Measurements from ENCODE around the gene TWIST2.

Gene TWIST2

GRCh38 chr2:238870261-238870660 lies 22.4 kb downstream of the TWIST2 start:
- no peak overlapping the region for H3K4me2 ChIP-seq (ENCODE audit: low read length)
- H3F3A ChIP-seq (ENCODE audit: insufficient read depth, low read length): no peaks in the 10 kb centered on the region
- no peaks in the 10 kb centered on the region for H3K27me3 ChIP-seq (ENCODE audit: insufficient read depth, low read length)
- no peak overlapping the region for H2AFZ ChIP-seq (ENCODE audit: low read length)
- no peaks in the 10 kb centered on the region for H4K20me1 ChIP-seq (ENCODE audit: insufficient read depth, low read length)
- H3K9ac ChIP-seq (ENCODE audit: low read length): no peak overlapping the region
- no peaks in the 10 kb centered on the region for H3K9me3 ChIP-seq (ENCODE audit: low read length)
- H3K36me3 ChIP-seq (ENCODE audit: insufficient read depth, low read length): no peaks in the 10 kb centered on the region
- no peaks in the 10 kb centered on the region for H3K4me1 ChIP-seq (ENCODE audit: insufficient read depth, low read length, severe bottlenecking)
- no peak for TF ChIP-seq EZH2 (IDR thresholded peaks at IDR 0.05; ENCODE audit: borderline replicate concordance, low read length)
- no peak for TF ChIP-seq CTCF (IDR thresholded peaks at IDR 0.05; ENCODE audit: low read length)
- H3K9me2 ChIP-seq (ENCODE audit: low read depth, low read length): no peaks in the 10 kb centered on the region
- no peak overlapping the region for H3K27ac ChIP-seq (ENCODE audit: low read depth, low read length, poor library complexity, severe bottlenecking)
- H3K79me2 ChIP-seq (ENCODE audit: insufficient read depth, low read length): no peaks in the 10 kb centered on the region
- H3K4me3 ChIP-seq (ENCODE audit: low read depth, low read length, poor library complexity, severe bottlenecking): no peak overlapping the region

GRCh38 chr2:238872026-238872425 lies 24.1 kb downstream of the TWIST2 start:
- no peak overlapping the region for H3K9ac ChIP-seq (ENCODE audit: low read length)
- H3K4me2 ChIP-seq (ENCODE audit: low read length): no peak overlapping the region
- no peaks in the 10 kb centered on the region for H3F3A ChIP-seq (ENCODE audit: insufficient read depth, low read length)
- no peak for TF ChIP-seq EZH2 (IDR thresholded peaks at IDR 0.05; ENCODE audit: borderline replicate concordance, low read length)
- TF ChIP-seq CTCF (IDR thresholded peaks at IDR 0.05; ENCODE audit: low read length): no peak
- H3K27me3 ChIP-seq (ENCODE audit: insufficient read depth, low read length): no peaks in the 10 kb centered on the region
- H3K79me2 ChIP-seq (ENCODE audit: insufficient read depth, low read length): no peaks in the 10 kb centered on the region
- H3K36me3 ChIP-seq (ENCODE audit: insufficient read depth, low read length): no peaks in the 10 kb centered on the region
- no peaks in the 10 kb centered on the region for H3K9me3 ChIP-seq (ENCODE audit: low read length)
- H3K4me3 ChIP-seq (ENCODE audit: low read depth, low read length, poor library complexity, severe bottlenecking): no peak overlapping the region
- no peaks in the 10 kb centered on the region for H3K9me2 ChIP-seq (ENCODE audit: low read depth, low read length)
- no peaks in the 10 kb centered on the region for H3K4me1 ChIP-seq (ENCODE audit: insufficient read depth, low read length, severe bottlenecking)
- H3K27ac ChIP-seq (ENCODE audit: low read depth, low read length, poor library complexity, severe bottlenecking): no peak overlapping the region
- no peak overlapping the region for H2AFZ ChIP-seq (ENCODE audit: low read length)
- H4K20me1 ChIP-seq (ENCODE audit: insufficient read depth, low read length): no peaks in the 10 kb centered on the region

DNA sequence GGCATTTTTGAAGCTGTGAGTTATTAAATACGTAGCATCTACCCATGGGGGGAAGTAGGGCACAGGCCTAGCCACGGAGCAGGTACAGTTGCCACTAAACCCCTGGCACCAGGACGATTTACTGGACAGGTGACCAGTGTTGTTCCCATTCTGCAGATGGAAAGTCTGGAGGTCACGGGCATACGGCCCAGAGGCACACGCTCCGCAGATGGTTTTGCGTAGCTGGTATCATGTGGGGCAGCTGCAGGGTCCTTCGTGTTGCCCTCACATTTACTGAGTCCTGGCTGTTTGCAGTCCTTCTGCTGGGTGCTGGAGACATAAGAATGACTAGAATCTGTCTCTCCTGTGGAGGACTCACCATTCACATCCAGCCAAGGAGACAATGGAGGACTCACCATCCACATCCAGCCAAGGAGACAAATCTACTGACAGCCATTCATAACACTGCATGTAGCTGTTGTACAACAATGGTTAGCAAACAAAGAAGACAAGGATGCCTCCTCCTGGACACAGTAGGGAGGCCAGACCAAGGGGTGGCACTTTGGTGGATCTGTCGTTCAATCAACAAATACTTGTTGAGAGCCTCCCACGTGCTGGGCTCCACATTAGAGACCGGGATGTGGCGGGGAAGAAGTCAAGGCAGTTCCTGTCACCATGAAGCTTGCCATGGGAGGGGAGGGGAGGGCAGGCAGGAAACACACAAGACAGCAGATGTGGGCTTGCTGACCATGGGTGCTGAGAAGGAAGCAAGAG lies 24.9 kb downstream of the TWIST2 start:
- H3K36me3 ChIP-seq (ENCODE audit: insufficient read depth, low read length): no peaks in the 10 kb centered on the region
- no peak overlapping the region for H3K4me2 ChIP-seq (ENCODE audit: low read length)
- H3K4me3 ChIP-seq (ENCODE audit: low read depth, low read length, poor library complexity, severe bottlenecking): no peak overlapping the region
- H2AFZ ChIP-seq (ENCODE audit: low read length): no peak overlapping the region
- H3F3A ChIP-seq (ENCODE audit: insufficient read depth, low read length): no peaks in the 10 kb centered on the region
- H3K4me1 ChIP-seq (ENCODE audit: insufficient read depth, low read length, severe bottlenecking): no peaks in the 10 kb centered on the region
- no peaks in the 10 kb centered on the region for H4K20me1 ChIP-seq (ENCODE audit: insufficient read depth, low read length)
- no peaks in the 10 kb centered on the region for H3K27me3 ChIP-seq (ENCODE audit: insufficient read depth, low read length)
- no peak overlapping the region for H3K27ac ChIP-seq (ENCODE audit: low read depth, low read length, poor library complexity, severe bottlenecking)
- H3K9me3 ChIP-seq (ENCODE audit: low read length): no peaks in the 10 kb centered on the region
- no peaks in the 10 kb centered on the region for H3K9me2 ChIP-seq (ENCODE audit: low read depth, low read length)
- no peak overlapping the region for H3K9ac ChIP-seq (ENCODE audit: low read length)
- TF ChIP-seq CTCF (IDR thresholded peaks at IDR 0.05; ENCODE audit: low read length) (no peak), EZH2 (IDR thresholded peaks at IDR 0.05; ENCODE audit: borderline replicate concordance, low read length) (no peak)
- H3K79me2 ChIP-seq (ENCODE audit: insufficient read depth, low read length): no peaks in the 10 kb centered on the region

Measured in OCI-LY1 (cell line).